T-helper 22 cell (primary cell): ENCODE results near the gene EIF4E3.

Experiments
- DNase-seq: peaks from one replicate; pipeline ENCODE4 v3.0.0-alpha.2; 2020; ENCODE audit warnings: low read depth

Gene EIF4E3

DNA sequence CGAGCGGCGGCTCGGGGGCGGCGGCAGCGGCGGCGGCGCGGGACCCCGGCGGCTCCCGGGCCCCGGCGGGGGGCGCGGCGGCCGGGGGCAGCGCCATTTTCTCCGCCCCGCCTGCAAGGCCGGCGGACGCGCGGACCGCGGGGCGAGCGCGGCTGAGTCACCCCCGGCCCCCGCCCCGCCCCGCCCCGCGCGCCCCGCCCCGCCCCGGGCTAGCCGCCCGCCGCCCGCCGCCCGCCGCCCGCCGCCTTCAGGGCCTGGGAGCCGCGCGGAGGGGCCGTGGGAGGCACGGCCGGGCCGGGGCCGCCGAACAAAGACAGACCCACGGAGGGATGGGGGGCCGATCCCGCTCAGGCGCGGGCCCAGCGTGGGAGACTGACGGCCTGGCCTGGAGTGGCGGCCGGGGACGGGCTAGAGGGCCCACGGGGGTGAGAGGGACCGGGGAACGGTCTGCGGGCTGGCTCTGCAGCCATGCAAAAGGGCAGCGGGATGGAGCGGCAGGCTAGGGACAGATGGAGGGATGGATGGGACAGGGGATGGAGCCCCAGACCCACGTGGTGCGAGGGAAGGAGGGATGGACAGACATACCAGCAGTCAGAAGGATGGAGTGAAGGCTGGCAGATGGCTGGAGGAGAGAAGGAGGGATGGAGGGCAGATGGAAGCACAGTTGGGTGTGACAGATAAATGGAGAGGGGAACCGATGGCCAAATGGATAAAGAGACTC, at the start of gene EIF4E3:
Gene EIF4E3 (minus strand): TSS at position 132 of the 721 bp plus-strand sequence. CDS start 35 bp downstream, at position 97.
- peak; percentile 25 for DNase-seq

DNA sequence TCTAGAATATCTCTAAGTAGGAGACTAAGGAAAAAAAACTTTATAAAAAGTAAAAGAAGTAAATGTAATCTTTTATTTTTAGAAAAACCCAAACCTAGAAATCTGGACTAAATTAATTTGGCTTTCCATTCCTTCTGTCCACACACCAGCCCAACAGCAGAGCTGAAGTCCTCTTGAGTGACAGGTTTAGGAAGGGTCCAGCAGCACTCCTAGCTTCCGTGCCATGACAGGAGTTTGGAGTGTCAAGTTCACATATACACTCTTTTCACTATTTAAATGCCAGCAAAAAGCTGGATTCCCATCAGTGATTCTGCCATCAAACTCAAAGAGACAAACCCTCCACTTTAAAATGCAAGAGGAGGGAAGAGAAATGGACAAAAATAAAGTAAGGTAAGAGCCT, 46.7 kb upstream of the EIF4E3 start:
- no peak for DNase-seq

DNA sequence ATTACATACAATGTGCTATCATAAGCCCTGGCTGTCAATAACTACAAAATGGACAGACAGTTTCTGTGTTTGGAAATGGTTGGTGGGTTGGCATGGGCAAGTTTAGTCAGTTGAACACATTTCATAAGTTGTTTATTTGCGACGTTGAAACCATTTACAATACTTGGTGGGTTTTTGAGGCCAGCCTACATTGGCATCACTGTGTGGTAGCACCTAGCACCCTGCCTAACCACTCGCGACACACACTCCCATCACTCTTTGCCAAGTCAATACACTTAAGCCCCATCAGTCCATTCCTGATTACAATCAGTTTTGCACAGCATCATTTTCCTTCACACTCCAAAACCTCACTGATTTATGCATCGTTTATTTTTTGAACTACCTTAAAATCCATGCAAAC, 45.9 kb upstream of the EIF4E3 start:
- no peak for DNase-seq

DNA sequence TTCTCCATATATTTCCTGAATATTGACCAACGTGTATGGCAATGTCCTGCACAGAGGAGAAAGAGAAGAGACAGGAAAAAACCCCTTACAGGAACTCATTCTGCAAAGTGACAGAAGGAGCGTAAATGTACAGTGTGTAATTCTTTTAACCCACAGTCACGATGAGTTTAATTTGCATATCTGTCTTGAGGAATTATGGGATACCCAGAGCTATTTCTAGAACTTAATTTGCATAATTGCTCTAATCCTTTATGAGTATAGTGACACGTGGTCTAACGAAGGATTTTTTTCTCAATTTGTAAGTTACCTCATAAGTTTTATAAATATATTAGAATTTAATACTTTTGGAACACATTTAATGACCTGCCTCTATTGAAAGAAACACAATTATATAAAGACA, 38.2 kb upstream of the EIF4E3 start:
- DNase-seq: no peak

DNA sequence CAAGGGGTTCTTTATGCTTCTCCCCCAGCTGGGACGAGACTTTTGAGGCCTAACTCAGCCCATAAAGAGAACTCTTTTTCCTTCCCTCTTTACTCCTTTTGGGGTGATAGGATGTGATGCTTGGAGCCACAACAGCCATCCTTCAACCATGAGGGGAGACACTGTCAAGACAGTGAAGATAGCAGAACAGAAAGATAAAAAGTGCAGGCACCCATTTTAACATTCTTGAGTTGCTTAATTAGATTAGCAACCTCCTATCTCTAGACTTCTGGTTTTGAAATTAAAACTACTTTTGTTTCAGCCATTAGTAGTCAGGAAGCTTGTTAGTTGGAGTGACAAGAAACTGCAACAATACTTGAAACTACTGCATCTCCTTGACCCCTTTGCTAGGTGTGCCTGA, 34.9 kb upstream of the EIF4E3 start:
- no peak for DNase-seq

DNA sequence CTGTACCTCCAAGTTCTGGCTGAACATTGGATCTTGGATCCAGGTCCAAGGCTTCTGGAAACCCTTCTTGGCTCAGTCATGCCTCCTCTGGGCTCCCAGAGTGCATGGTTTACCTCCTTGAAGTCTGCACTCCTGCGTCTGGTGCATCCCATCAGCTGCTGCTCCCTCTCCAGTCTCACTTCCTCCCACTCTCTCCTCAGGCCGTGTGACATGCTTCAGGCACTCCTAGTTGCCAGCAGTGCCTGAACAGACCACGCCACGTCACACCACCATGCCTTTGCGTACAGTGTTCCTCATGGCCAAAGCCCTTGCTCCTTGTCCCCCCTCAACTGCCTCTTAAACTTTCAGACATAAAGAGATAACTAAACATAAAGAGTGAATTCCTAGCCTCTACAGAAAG, 34.2 kb upstream of the EIF4E3 start:
- no peak for DNase-seq

DNA sequence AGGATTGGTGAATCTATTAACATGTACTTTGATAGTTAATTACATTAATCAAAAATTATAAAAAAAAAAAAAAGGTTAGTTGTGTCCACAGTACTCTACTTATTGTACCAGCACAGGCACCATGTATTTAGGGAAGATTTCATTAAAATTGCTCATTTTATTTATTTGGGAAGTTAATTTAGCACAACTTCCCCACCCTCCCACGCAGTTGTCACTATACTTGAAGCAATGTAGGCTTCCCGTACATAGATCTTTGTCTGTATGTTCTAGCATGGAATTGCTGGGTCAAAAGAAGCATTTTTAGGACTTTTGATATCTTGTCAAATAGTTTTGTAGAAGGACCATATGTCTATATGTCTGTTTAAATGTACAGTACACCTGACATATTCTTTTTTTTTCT, 32.9 kb upstream of the EIF4E3 start:
- no peak for DNase-seq

DNA sequence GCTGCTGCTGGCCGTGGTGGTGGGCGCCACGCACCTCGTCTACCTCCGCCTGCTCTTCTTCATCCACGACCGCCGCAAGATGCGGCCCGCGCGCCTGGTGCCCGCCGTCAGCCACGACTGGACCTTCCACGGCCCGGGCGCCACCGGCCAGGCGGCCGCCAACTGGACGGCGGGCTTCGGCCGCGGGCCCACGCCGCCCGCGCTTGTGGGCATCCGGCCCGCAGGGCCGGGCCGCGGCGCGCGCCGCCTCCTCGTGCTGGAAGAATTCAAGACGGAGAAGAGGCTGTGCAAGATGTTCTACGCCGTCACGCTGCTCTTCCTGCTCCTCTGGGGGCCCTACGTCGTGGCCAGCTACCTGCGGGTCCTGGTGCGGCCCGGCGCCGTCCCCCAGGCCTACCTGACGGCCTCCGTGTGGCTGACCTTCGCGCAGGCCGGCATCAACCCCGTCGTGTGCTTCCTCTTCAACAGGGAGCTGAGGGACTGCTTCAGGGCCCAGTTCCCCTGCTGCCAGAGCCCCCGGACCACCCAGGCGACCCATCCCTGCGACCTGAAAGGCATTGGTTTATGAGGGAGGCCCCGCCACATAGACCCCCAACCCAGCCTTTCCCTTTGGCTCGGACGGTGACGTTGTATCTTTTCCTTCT, 29.5 kb upstream of the EIF4E3 start:
- DNase-seq: no peak

DNA sequence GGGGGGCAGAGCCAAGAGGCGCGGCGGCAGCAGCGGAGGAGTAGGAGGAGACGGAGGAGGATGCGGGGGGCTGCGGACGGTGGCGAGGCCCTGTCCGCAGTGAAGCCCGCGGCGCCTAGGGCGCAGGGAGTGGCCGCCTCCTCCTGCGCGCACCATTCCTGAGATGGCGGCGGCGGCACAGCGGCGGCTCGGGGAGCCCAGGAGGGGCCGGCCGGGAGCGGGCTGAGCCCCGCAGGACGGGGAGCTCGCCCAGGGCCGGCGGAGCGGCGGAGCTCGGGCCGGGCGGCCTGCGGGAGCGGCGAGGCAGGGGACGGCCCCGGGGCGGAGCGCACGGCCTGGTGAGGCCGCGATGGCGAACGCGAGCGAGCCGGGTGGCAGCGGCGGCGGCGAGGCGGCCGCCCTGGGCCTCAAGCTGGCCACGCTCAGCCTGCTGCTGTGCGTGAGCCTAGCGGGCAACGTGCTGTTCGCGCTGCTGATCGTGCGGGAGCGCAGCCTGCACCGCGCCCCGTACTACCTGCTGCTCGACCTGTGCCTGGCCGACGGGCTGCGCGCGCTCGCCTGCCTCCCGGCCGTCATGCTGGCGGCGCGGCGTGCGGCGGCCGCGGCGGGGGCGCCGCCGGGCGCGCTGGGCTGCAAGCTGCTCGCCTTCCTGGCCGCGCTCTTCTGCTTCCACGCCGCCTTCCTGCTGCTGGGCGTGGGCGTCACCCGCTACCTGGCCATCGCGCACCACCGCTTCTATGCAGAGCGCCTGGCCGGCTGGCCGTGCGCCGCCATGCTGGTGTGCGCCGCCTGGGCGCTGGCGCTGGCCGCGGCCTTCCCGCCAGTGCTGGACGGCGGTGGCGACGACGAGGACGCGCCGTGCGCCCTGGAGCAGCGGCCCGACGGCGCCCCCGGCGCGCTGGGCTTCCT, 28.8 kb upstream of the EIF4E3 start, which contains the start of gene GPR27:
Gene GPR27 (plus strand): TSS at position 155 of the 909 bp plus-strand sequence. CDS start 195 bp downstream, at position 350.
- DNase-seq: no peak

DNA sequence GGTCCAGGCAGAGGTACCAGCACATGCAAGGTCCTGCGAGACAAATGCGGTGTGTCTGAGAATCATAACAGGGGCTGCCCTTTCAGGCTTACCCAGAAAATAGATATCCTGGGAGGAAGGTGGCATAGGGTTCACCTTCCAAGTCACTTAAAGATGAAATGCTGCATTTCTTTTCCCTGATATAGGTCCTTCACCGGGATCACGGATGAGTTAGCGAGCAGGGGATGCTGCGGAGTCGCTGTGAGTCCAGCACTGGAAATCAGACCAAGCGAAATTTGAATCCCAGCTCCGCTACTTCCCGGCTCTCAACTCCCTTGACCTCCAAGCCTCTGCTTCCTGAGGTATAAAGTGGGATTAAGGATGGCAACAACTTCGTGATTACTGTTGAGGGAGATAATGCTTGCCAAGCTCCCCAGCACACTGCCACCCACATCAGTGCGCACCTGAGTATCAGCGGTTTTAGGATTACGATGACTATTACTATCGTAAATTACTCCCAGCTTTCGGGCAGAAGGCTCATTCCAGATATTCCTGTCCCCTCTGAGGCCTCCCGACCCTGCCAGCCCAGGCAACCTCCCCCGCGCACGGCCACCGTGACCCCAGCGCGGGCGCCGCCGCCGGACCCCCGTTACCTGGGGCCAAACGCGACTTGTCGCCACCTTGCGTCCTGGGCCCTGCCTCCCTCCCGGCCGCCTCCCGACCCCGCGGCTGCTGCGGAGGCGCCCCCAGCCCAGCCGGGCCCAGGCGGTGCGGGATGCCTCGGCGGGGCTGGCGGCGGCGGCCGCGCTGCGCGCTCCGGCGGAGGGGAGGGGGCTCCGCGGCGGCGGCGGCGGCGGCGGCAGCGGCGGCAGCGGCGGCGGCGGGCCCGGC, 27.9 kb upstream of the EIF4E3 start:
- DNase-seq: no peak

DNA sequence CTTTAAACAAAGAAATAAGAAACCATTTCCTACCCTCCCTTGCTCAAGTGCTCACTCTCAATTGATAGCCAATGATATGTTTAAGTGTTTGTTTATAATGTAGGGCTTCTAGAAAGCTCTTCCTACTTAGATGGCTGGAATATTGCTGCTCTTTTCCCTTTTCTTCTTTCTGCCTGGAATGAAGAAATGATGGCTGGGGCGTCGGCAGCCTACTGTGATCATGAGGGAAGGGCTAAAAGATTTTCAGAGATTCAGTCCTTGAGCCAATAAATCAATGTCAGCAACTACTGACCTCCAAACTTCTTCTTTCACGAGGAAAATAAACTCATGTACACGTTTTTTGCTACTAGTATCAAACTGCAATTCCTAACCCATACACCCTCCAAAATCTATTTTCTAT, 26.4 kb upstream of the EIF4E3 start:
- DNase-seq: no peak

DNA sequence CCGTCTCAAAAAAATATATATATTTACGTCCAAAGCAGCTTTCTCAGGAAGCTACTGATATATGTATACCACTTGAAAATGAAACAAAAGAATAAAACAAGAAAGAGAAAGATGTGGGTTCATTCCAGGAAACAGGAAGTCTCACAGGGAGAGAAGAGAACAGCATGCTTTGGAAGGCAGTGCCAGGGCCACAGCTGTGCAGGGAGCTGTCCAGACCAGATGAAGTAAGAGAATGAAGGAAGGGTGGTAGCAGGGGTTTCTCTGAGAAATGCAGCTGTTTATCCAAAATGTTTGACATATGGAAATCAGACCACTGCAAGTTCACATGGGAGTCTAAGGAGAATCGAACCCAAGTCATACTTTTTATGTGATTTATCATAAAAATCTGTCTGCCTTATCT, 19.5 kb upstream of the EIF4E3 start:
- no peak for DNase-seq

DNA sequence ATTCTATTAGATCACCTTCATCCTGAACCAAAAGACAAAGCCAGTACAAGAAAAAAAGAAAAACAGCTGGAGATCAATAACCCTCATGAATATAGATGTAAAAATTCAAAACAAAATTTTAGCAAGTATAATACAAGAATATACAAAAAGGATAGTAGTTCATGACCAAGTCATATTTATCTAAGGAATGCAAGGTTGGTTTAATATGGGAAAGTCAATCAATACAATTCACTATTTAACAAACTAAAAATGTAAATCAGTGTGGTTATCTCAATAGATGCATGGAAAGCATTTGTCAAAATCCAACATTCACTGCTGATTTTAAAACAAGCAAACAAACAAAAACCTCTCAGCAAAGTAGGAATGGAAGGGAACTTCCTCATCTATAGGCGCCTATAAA, 17.4 kb upstream of the EIF4E3 start:
- DNase-seq: no peak

DNA sequence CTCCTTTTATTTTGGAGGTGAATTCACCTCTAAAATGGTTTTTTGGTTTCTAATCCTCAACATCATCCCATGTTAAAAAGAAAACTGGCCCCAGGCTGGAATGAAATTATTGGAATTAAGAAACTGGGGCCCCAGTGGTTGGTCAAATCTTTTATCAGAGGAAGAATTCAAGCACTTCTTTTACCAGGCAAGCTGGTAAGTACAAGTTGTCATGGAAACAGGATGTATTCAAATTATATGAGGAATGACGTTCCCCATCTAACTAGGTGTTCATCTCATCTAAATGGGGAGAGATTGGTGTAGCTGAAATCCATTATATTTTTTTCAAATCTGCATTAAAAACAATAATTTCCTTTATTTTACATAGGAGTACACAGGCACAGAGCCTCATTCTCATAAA, 9.7 kb upstream of the EIF4E3 start:
- no peak for DNase-seq

DNA sequence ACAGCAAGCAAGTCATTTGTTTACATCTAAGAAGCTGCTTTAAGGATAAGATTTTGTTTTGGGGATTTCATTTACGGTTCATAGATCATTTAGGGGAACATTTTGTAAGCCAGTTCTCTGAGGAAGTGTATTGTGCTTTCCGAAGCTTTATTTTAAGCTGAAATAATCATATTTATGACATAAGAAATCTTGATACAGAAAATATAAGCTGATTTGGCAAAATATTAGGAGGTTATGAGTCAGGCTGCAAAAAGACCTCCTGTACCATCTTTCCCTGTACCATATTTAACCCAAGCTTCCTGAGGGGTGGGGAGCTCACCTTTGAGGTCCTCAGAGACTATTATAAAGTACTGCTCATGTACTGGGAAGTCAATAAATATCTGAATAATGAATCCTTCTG, 8.1 kb upstream of the EIF4E3 start:
- DNase-seq: no peak

DNA sequence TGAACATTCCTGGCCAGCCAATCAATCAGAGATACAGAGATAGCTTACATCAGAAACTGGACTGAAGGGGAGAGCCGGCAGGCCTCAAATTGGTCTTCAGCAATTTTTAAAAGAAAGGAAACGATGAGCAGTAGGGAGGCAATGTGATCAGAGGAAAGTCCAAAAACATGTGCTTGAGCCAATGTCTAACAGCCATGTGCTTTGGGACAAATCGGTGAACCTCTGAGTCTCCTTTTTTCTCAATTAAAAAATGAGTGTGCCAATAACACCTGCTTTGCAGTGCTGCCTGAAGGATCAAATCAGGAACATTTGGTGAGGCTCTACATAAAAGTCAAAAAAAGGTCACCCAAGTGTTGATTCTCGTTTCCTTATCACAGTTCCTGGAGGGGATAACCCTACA, 7.4 kb upstream of the EIF4E3 start:
- DNase-seq: no peak

DNA sequence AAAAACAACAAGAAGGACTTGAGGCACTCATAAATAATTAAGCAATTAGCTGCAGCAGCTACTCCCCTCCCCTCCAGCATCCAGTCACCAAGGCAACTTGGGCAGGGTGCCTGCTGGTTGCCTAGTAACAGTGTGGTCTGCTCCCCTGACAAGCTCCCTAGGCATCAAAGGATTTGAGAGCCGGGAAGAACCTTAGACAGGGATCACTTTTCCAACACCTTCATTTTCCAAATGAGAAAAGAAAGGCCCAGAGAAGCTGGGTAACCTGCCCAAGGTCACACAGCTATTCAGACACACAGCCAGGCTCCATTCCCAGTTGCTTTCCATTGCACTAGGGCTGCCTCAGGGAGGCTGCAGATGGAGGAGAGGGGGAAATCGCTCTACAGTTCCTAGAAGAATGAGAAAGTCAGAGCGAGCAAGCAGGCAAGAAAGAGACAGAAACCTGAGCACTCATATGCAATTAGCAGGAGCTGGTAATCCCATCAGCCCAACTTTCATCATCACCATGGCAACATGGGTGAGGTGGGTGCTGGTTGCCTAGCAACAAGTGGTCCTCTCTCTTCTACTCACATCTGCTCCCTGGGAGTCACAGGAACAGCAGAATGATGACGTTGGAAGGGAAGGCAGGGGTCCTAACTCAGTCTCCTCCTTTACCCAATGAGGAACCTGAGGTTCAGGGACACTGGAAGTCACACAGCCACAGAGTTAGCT, 3.6 kb upstream of the EIF4E3 start:
- no peak for DNase-seq

DNA sequence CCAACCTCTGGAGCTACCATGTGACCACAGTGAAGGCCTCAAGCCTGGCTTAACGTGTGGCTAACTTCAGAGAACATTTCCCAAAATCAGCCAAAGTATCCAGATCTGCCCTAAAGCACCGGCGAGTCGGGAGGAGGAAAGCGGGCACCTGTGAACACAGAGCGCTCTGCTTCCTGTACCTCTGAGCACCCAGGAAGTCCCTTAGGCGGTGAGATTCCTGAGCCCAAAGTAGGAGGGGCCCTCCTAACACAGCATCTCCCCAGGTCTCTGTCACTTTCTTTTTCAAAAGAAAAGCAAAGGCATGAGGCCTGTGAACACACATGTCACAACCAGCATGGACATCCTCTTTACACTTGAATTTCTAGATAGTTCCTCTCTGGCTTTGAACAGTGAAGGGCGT, 944 bp upstream of the EIF4E3 start:
- peak; percentile 48 for DNase-seq

DNA sequence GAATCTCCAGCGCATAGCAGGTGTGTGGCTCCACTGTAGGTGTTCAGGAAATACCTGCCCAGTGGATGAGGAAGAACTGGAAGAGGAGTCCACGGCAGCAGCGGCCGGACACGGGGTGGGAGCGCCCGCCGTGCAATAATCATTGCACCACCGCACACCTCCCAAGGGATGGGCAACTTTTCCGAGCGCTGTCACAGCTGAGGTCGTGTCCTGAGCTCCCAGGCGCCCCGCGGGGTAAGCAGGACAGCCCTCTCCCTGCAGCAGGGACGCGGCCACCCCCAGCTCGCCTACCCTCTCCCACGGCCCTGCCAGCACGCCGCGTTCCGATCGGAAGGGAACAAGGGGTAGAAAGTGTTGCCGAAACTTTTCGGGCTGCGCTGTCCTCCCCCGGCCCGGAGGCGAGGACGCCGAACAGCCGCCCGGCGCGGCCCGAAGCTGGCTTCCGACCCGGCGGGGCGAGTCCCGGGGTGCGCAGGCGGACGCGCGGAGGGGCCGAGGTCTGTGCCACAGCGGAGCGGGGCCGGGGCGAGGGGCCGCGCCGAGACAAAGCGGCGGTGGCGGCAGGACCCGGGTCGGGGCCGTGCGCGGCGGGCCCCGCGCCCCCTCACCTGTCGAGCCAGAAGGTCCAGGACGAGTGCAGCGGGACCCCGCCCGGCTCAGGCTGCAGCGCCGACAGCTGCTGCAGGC, 475 bp downstream of the EIF4E3 start:
- no peak for DNase-seq

DNA sequence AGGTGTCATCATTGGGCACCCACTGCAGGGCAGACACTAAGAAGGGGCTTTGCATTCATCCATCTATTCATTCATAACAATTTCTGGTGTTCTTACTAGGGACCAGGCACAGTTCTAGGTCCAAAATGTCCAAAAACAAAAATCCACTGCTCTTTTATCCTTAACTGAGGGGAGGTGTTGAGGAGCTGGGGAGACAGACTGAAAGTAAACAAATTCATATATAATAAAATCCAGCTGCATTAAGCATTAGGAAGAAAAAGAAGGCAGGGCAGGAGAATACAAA, 1.1 kb downstream of the EIF4E3 start:
- DNase-seq: no peak
